Astrocyte (in vitro differentiated cells and primary cell): ENCODE data around the gene PI4KB. TPM values are rescaled to one million over a fixed set of nuclear protein-coding genes. Genes with fewer than 3 reads are reported as not detected.

ENCODE experiments used
- DNase-seq: peaks from one replicate; pipeline ENCODE4 v3.0.0-alpha.2; 2010; ENCODE audit warnings: low read depth
- FAIRE-seq: peaks from 2 replicates; lab custom pipeline; 2011; peaks lifted over from hg19 to GRCh38; lab: Jason Lieb, UNC
- H2AFZ ChIP-seq: 2 replicates; pipeline ENCODE4 v1.6.0; 2012; ENCODE audit warnings: low read depth, low read length, inconsistent platforms
- H3K27ac ChIP-seq: 2 replicates; pipeline ENCODE4 v1.5.1; 2011; ENCODE audit warnings: low read depth, low read length, inconsistent platforms
- H3K27me3 ChIP-seq: 2 replicates; pipeline ENCODE4 v1.6.0; 2011; ENCODE audit warnings: low read length, inconsistent platforms; ENCODE audit not compliant: insufficient read depth
- H3K36me3 ChIP-seq: 2 replicates; pipeline ENCODE4 v1.5.1; 2011; ENCODE audit warnings: low read length, inconsistent platforms; ENCODE audit not compliant: insufficient read depth
- H3K4me1 ChIP-seq: 2 replicates; pipeline ENCODE4 v1.5.1; 2011; ENCODE audit warnings: low read length, inconsistent platforms; ENCODE audit not compliant: insufficient read depth
- H3K4me2 ChIP-seq: 2 replicates; pipeline ENCODE4 v1.6.0; 2012; ENCODE audit warnings: low read length, inconsistent platforms
- H3K4me3 ChIP-seq: 2 replicates; pipeline ENCODE4 v1.5.1; 2011; ENCODE audit warnings: low read depth, mild to moderate bottlenecking, low read length, inconsistent platforms; ENCODE audit not compliant: insufficient read depth
- H3K79me2 ChIP-seq: 2 replicates; pipeline ENCODE4 v1.6.0; 2012; ENCODE audit warnings: mild to moderate bottlenecking, low read length, inconsistent platforms; ENCODE audit not compliant: insufficient read depth
- H3K9ac ChIP-seq: 2 replicates; pipeline ENCODE4 v1.6.0; 2012; ENCODE audit warnings: mild to moderate bottlenecking, low read length, inconsistent platforms
- H3K9me3 ChIP-seq: 2 replicates; pipeline ENCODE4 v1.5.1; 2012; ENCODE audit warnings: low read depth, mild to moderate bottlenecking, low read length, inconsistent platforms; ENCODE audit not compliant: insufficient read depth
- H4K20me1 ChIP-seq: 2 replicates; pipeline ENCODE4 v1.6.0; 2012; ENCODE audit warnings: low read length, inconsistent platforms; ENCODE audit not compliant: insufficient read depth
- H3K27ac Mint-ChIP-seq: one replicate; pipeline ENCODE4 v1.8.0; 2021; ENCODE audit warnings: mild to moderate bottlenecking, mixed read lengths; ENCODE audit not compliant: unreplicated experiment
- H3K27me3 Mint-ChIP-seq: one replicate; pipeline ENCODE4 v1.8.0; 2021; ENCODE audit warnings: low read depth, mixed read lengths; ENCODE audit not compliant: unreplicated experiment
- H3K36me3 Mint-ChIP-seq: one replicate; pipeline ENCODE4 v1.8.0; 2021; ENCODE audit warnings: low read depth, mixed read lengths; ENCODE audit not compliant: unreplicated experiment
- H3K4me1 Mint-ChIP-seq: one replicate; pipeline ENCODE4 v1.8.0; 2021; ENCODE audit warnings: low read depth, mixed read lengths; ENCODE audit not compliant: unreplicated experiment
- H3K4me3 Mint-ChIP-seq: one replicate; pipeline ENCODE4 v1.8.0; 2021; ENCODE audit warnings: mild to moderate bottlenecking, moderate library complexity, mixed read lengths; ENCODE audit not compliant: unreplicated experiment
- H3K9me3 Mint-ChIP-seq: one replicate; pipeline ENCODE4 v1.8.0; 2021; ENCODE audit warnings: mild to moderate bottlenecking, mixed read lengths; ENCODE audit not compliant: unreplicated experiment
- EZH2 ChIP-seq: IDR thresholded peaks from 2 replicates; pipeline ENCODE4 v1.6.1; 2012; ENCODE audit warnings: mild to moderate bottlenecking, low read length, inconsistent platforms; ENCODE audit not compliant: insufficient read depth
- total RNA-seq: library from RNA; stranded (reverse); gene quantifications from 2 replicates; pipeline ENCODE4 v1.2.1, GENCODE V29; 2021
- TF ChIP-seq, protein P1 (sequence below): IDR thresholded peaks from 2 replicates; pipeline ENCODE4 v1.5.1; 2011; ENCODE audit warnings: low read depth, mild to moderate bottlenecking, inconsistent platforms, low read length, moderate library complexity; ENCODE audit not compliant: insufficient read depth

Gene PI4KB
- total RNA-seq, 1 donor from 2014 or later: 67.8 TPM

- Histone ChIP-seq H2AFZ (no peak overlapping the region), H3K27ac (peak overlapping the region; percentile 27), H3K4me1 (peaks cover 29% of the 10 kb centered on the region), H3K4me2 (peak overlapping the region; percentile 99), H3K9me3 (no peaks in the 10 kb centered on the region), H3K36me3 (peaks cover 25% of the 10 kb centered on the region), H3K79me2 (peaks cover 73% of the 10 kb centered on the region), H3K27me3 (no peaks in the 10 kb centered on the region), H3K9ac (no peak overlapping the region), H4K20me1 (peaks cover 54% of the 10 kb centered on the region), H3K4me3 (no peak overlapping the region)
- Mint-ChIP-seq H3K27ac (no peak overlapping the region), H3K9me3 (no peaks in the 10 kb centered on the region), H3K36me3 (peaks cover 14% of the 10 kb centered on the region), H3K4me3 (no peak overlapping the region), H3K4me1 (peaks cover 12% of the 10 kb centered on the region), H3K27me3 (no peaks in the 10 kb centered on the region)
- no peak for DNase-seq
- no peak for TF ChIP-seq EZH2
- TF ChIP-seq, protein P1, sequence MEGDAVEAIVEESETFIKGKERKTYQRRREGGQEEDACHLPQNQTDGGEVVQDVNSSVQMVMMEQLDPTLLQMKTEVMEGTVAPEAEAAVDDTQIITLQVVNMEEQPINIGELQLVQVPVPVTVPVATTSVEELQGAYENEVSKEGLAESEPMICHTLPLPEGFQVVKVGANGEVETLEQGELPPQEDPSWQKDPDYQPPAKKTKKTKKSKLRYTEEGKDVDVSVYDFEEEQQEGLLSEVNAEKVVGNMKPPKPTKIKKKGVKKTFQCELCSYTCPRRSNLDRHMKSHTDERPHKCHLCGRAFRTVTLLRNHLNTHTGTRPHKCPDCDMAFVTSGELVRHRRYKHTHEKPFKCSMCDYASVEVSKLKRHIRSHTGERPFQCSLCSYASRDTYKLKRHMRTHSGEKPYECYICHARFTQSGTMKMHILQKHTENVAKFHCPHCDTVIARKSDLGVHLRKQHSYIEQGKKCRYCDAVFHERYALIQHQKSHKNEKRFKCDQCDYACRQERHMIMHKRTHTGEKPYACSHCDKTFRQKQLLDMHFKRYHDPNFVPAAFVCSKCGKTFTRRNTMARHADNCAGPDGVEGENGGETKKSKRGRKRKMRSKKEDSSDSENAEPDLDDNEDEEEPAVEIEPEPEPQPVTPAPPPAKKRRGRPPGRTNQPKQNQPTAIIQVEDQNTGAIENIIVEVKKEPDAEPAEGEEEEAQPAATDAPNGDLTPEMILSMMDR: no peak
- FAIRE-seq: no peak
Observed at GRCh38 chr1:151324390-151324930, 2.8 kb downstream of the PI4KB start.

GRCh38 chr1:151318975-151319374 lies 8.2 kb downstream of the PI4KB start:
- no peak overlapping the region for H2AFZ ChIP-seq
- Mint-ChIP-seq H3K9me3 (no peaks in the 10 kb centered on the region), H3K27ac (no peak overlapping the region), H3K27me3 (no peaks in the 10 kb centered on the region), H3K4me3 (no peak overlapping the region), H3K36me3 (peaks cover 33% of the 10 kb centered on the region), H3K4me1 (peaks cover 7% of the 10 kb centered on the region)
- FAIRE-seq (no peak), DNase-seq (no peak)
- no peaks in the 10 kb centered on the region for H3K27me3 ChIP-seq
- no peak overlapping the region for H3K27ac ChIP-seq
- H3K4me2 ChIP-seq: no peak overlapping the region
- H3K9me3 ChIP-seq: no peaks in the 10 kb centered on the region
- peaks cover 54% of the 10 kb centered on the region for H4K20me1 ChIP-seq
- TF ChIP-seq, protein P1: no peak
- no peak for TF ChIP-seq EZH2
- no peak overlapping the region for H3K9ac ChIP-seq
- peaks cover 33% of the 10 kb centered on the region for H3K36me3 ChIP-seq
- H3K4me1 ChIP-seq: peaks cover 8% of the 10 kb centered on the region
- H3K79me2 ChIP-seq: peaks cover 68% of the 10 kb centered on the region
- H3K4me3 ChIP-seq: no peak overlapping the region

- H3K79me2 ChIP-seq: peaks cover 54% of the 10 kb centered on the region
- H2AFZ ChIP-seq: no peak overlapping the region
- DNase-seq (no peak), FAIRE-seq (no peak)
- no peaks in the 10 kb centered on the region for H3K9me3 ChIP-seq
- H3K4me3 ChIP-seq: no peak overlapping the region
- peaks cover 40% of the 10 kb centered on the region for H3K4me1 Mint-ChIP-seq
- no peak overlapping the region for H3K27ac Mint-ChIP-seq
- peaks cover 22% of the 10 kb centered on the region for H3K36me3 ChIP-seq
- H3K4me2 ChIP-seq: no peak overlapping the region
- peaks cover 41% of the 10 kb centered on the region for H3K4me1 ChIP-seq
- TF ChIP-seq, protein P1: no peak
- no peak for TF ChIP-seq EZH2
- peaks cover 43% of the 10 kb centered on the region for H4K20me1 ChIP-seq
- H3K4me3 Mint-ChIP-seq: no peak overlapping the region
- H3K27me3 ChIP-seq: no peaks in the 10 kb centered on the region
- H3K9ac ChIP-seq: no peak overlapping the region
- H3K9me3 Mint-ChIP-seq: no peaks in the 10 kb centered on the region
- H3K27ac ChIP-seq: no peak overlapping the region
- H3K27me3 Mint-ChIP-seq: no peaks in the 10 kb centered on the region
- H3K36me3 Mint-ChIP-seq: peaks cover 34% of the 10 kb centered on the region
Observed at GRCh38 chr1:151315565-151316235, 11.5 kb downstream of the PI4KB start.
